Common myeloid progenitor, CD34-positive (primary cell): ENCODE results near the gene KRTAP1-1.
"Not testable (repeated sequence)": the region's sequence is repeated elsewhere in the genome, so short reads cannot be mapped to it uniquely, and the experiment has no call there.

ENCODE experiments used
- CTCF ChIA-PET: fragments of 350-600 bp; sonication (Branson Sonifier 250); formaldehyde crosslinking; loops from one replicate; lab custom pipeline; 2021; ENCODE audit warnings: antibody characterized with exemption; lab: Charles Lee
- POLR2A ChIA-PET: fragments of 350-600 bp; sonication (Branson Sonifier 250); formaldehyde crosslinking; loops from one replicate; lab custom pipeline; 2021; ENCODE audit warnings: antibody characterized with exemption; lab: Charles Lee
- DNase-seq, 3 donors: peaks; one replicate each; pipeline versions ENCODE4 v3.0.0 to v3.0.0-alpha.2; 2013
- H3K27ac ChIP-seq, 2 experiments: 1 replicate in 1 of 2; 2 replicates in 1 of 2; pipeline ENCODE4 v1.7.0; 2013; ENCODE audit warnings: inconsistent platforms in 2 of 2, low read length in 2 of 2, mild to moderate bottlenecking in 2 of 2, low read depth in 1 of 2, moderate library complexity in 1 of 2; ENCODE audit not compliant: severe bottlenecking in 2 of 2, insufficient read depth in 1 of 2, poor library complexity in 1 of 2
- H3K27me3 ChIP-seq, 5 experiments: replicated peaks in 2 of 5; 1 replicate in 3 of 5; 2 replicates in 2 of 5; pipeline versions ENCODE4 v1.6.1 to v1.7.0; 2013; ENCODE audit warnings: low read length in 4 of 5, mild to moderate bottlenecking in 2 of 5, moderate library complexity in 2 of 5, inconsistent platforms in 1 of 5; ENCODE audit not compliant: insufficient read depth in 5 of 5, control insufficient read depth in 4 of 5
- H3K36me3 ChIP-seq, 4 experiments: 1 replicate in 2 of 4; 2 replicates in 2 of 4; pipeline versions ENCODE4 v1.6.1 to v1.7.0; 2013; ENCODE audit warnings: low read length in 3 of 4, control low read depth in 1 of 4, mild to moderate bottlenecking in 1 of 4; ENCODE audit not compliant: control insufficient read depth in 4 of 4, insufficient read depth in 4 of 4
- H3K4me1 ChIP-seq, 4 experiments: 1 replicate in 3 of 4; 2 replicates in 1 of 4; pipeline versions ENCODE4 v1.6.1 to v1.7.1; 2013; ENCODE audit warnings: low read length in 3 of 4, mild to moderate bottlenecking in 3 of 4, control low read depth in 1 of 4, inconsistent platforms in 1 of 4, moderate library complexity in 1 of 4; ENCODE audit not compliant: control insufficient read depth in 4 of 4, insufficient read depth in 4 of 4; ENCODE audit errors: control extremely low read depth in 1 of 4
- H3K4me3 ChIP-seq, 7 experiments: 1 replicate in 4 of 7; 2 replicates in 3 of 7; pipeline versions ENCODE4 v1.5.1 to v1.7.0; 2013; ENCODE audit warnings: mild to moderate bottlenecking in 7 of 7, low read length in 6 of 7, moderate library complexity in 6 of 7, inconsistent platforms in 2 of 7, low read depth in 2 of 7, control low read depth in 1 of 7; ENCODE audit not compliant: insufficient read depth in 4 of 7, control insufficient read depth in 1 of 7; ENCODE audit errors: extremely low read depth in 1 of 7
- H3K9me3 ChIP-seq, 5 experiments: 1 replicate in 4 of 5; 2 replicates in 1 of 5; pipeline versions ENCODE4 v1.6.1 to v1.7.1; 2013; ENCODE audit warnings: low read length in 4 of 5, mild to moderate bottlenecking in 2 of 5, inconsistent platforms in 1 of 5, low read depth in 1 of 5, moderate library complexity in 1 of 5; ENCODE audit not compliant: control insufficient read depth in 4 of 5, insufficient read depth in 2 of 5; ENCODE audit errors: control extremely low read depth in 1 of 5
- WGBS: methylation state at CpG from one replicate; pipeline ENCODE4 v1.1.5; 2013; ENCODE audit not compliant: insufficient coverage; 5-methylcytosine and 5-hydroxymethylcytosine counted together

KRTAP1-1 gene

GRCh38 chr17:41064301-41064700, 23.1 kb upstream of the KRTAP1-1 start:
- Histone ChIP-seq H3K36me3 (no peaks in the 10 kb centered on the region), H3K4me3 (no peak overlapping the region), H3K9me3 (no peaks in the 10 kb centered on the region), H3K4me1 (no peaks in the 10 kb centered on the region), H3K27me3 (peaks cover 4 to 25% (median 17%) of the 10 kb centered on the region in 5 experiments), H3K27ac (no peak overlapping the region)
- no peak for DNase-seq
- WGBS = no CpG with 5 or more reads among the region's 1 CpG
- ChIA-PET CTCF (no interaction called here), POLR2A (no interaction called here)

DNA sequence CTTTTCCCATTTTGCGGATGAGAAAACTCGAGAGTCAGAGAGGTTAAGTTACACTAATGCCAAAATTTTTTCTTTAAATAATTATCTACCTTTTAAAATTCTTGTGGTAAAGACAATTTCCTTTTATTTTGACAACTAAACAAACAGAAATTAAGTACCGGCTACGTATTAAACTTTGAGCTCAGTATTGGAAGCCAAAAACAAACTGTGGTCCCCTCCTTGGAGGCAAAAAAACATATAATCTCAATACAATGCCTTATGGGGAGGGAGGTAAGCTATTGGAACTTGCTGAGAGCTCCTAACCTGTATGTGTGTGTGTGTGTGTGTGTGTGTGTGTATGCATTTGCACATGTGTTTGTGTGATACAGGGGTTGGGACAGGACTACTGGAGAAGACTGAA, 22.2 kb upstream of the KRTAP1-1 start:
- no peaks in the 10 kb centered on the region for H3K36me3 ChIP-seq
- H3K9me3 ChIP-seq = no peaks in the 10 kb centered on the region
- DNase-seq = no peak
- no peaks in the 10 kb centered on the region for H3K4me1 ChIP-seq
- H3K27ac ChIP-seq = no peak overlapping the region
- POLR2A ChIA-PET = no interaction called here
- CTCF ChIA-PET = no interaction called here
- H3K4me3 ChIP-seq = no peak overlapping the region
- peaks cover 4 to 32% (median 20%) of the 10 kb centered on the region in 5 experiments for H3K27me3 ChIP-seq
- no CpG with 5 or more reads among the region's 4 CpGs for WGBS

- ChIA-PET CTCF (no interaction called here), POLR2A (no interaction called here)
- Histone ChIP-seq H3K36me3 (no peaks in the 10 kb centered on the region), H3K27me3 (peaks cover 4 to 39% (median 20%) of the 10 kb centered on the region in 5 experiments), H3K4me3 (no peak overlapping the region), H3K9me3 (peaks cover 0 to 4% (median 0%) of the 10 kb centered on the region in 5 experiments), H3K4me1 (no peaks in the 10 kb centered on the region), H3K27ac (no peak overlapping the region)
- WGBS = no CpG with 5 or more reads among the region's 1 CpG
- DNase-seq = no peak
Measured at GRCh38 chr17:41061964-41062363, 20.7 kb upstream of the KRTAP1-1 start.

- no peaks in the 10 kb centered on the region for H3K4me1 ChIP-seq
- ChIA-PET CTCF (no interaction called here), POLR2A (no interaction called here)
- WGBS = 78% methylated on average over 5 of the region's 6 CpGs
- peaks cover 0 to 4% (median 0%) of the 10 kb centered on the region in 5 experiments for H3K9me3 ChIP-seq
- peaks cover 4 to 41% (median 20%) of the 10 kb centered on the region in 5 experiments for H3K27me3 ChIP-seq
- DNase-seq = no peak
- no peak within 1 kb of the TSS for H3K27ac ChIP-seq
- H3K36me3 ChIP-seq = no peaks in the 10 kb centered on the region
- no peak within 1 kb of the TSS for H3K4me3 ChIP-seq
Measured at GRCh38 chr17:41060052-41060604, 18.9 kb upstream of the KRTAP1-1 start, which contains the start of gene KRTAP2-3. Gene KRTAP2-3, minus strand, starts transcription at chr17:41060114. Its CDS starts 64 bp downstream, at chr17:41060050.

DNA sequence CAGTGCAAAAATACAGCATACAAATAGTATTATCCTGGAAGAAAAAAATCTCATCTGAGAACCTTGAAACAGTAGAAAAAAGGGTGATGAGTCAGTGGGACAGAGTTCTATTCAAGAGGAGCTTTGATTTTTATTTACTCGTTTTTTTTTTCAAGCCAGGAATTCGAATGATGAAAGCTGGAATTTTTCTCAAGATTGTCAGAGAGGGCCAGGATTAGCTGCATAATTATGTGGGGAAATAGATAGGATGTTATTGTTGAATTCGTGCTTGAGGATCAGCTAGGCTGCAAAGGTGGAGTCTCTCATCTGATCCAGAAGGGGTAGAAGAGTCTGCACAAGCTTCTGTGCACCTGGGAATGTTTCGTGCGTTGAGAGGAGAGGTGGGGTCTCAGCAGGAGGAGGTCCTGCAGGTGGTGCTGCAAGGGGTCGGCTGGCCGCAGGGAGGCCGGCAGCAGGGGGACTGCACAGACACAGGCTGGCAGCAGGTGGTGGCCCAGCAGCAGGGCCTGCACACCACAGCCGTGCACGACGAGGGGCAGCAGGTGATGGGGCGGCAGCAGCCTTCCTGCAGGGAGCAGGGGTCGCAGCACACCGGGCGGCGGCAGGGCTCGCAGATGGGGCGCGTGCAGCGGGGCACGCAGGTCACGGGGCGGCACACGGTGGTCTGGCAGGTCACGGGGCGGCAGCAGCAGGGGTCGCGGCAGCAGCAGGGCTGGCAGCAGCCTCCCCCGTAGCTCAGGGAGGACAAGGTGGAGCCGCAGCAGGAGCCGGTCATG, 18.2 kb upstream of the KRTAP1-1 start:
- DNase-seq, H3K4me1 ChIP-seq, H3K27ac ChIP-seq, H3K4me3 ChIP-seq, POLR2A ChIA-PET, H3K9me3 ChIP-seq, H3K36me3 ChIP-seq: not testable (repeated sequence)
- WGBS = 69% methylated on average over 5 of the region's 31 CpGs
- CTCF ChIA-PET = interaction anchor here (1.1 to 1.3 kb wide), 2 partner anchors 9 to 263 kb away, joined by 3 to 4 read pairs; no protein-coding TSS in a partner anchor
- H3K27me3 ChIP-seq = peaks cover 4 to 41% (median 20%) of the 10 kb centered on the region in 5 experiments

- Histone ChIP-seq H3K27ac (no peak overlapping the region), H3K4me1 (no peaks in the 10 kb centered on the region), H3K9me3 (peaks cover 0 to 4% (median 0%) of the 10 kb centered on the region in 5 experiments), H3K27me3 (peaks cover 4 to 41% (median 20%) of the 10 kb centered on the region in 5 experiments), H3K36me3 (no peaks in the 10 kb centered on the region), H3K4me3 (no peak overlapping the region)
- POLR2A ChIA-PET = no interaction called here
- CTCF ChIA-PET = interaction anchor here (1.1 to 1.3 kb wide), 2 partner anchors 10 to 264 kb away, joined by 3 to 4 read pairs; no protein-coding TSS in a partner anchor
- WGBS = 100% methylated on average over 1 of the region's 5 CpGs
- DNase-seq = no peak
Measured at GRCh38 chr17:41058741-41059140, 17.5 kb upstream of the KRTAP1-1 start.

DNA sequence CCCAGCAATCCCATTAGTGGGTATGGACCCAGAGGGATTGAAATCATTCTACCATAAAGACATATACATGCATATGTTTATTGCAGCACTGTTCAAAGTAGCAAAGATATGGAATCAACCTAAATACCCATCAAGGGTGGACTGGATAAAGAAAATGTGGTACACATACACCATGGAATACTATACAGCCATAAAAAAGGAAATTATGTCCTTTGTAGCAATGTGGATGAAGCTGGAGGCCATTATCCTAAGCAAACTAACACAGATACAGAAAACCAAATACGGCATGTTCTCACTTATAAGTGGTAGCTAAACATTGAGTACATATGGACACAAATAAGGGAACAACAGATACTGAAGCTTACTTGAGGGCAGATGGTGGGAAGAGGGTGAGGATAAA, 16.3 kb upstream of the KRTAP1-1 start:
- Histone ChIP-seq H3K4me1 (no peaks in the 10 kb centered on the region), H3K9me3 (peaks cover 0 to 4% (median 2%) of the 10 kb centered on the region in 5 experiments), H3K27ac (no peak overlapping the region), H3K36me3 (no peaks in the 10 kb centered on the region), H3K4me3 (no peak overlapping the region), H3K27me3 (peaks cover 4 to 39% (median 20%) of the 10 kb centered on the region in 5 experiments)
- no peak for DNase-seq
- ChIA-PET CTCF (no interaction called here), POLR2A (no interaction called here)
- no CpG with 5 or more reads among the region's 1 CpG for WGBS
